ENCODE measurements around the gene GEMIN8.
A peak's percentile ranks its signal among the peaks of the same experiment; 100 is the strongest.

Gene GEMIN8

GRCh38 chrX:14029425-14030173, at the start of gene GEMIN8:
Gene GEMIN8, minus strand, starts transcription at chrX:14029892. Its CDS starts 8,414 bp downstream, at chrX:14021478.
- DNase-seq (ENCODE audit: low read depth, low spot score): peak; percentile 36
- CTCF ChIA-PET: interaction anchor here (1.1 to 2.7 kb wide), 6 partner anchors 9 to 1080 kb away, joined by 3 to 13 read pairs (median 6); no protein-coding TSS in a partner anchor
- no peak for TF ChIP-seq CTCF (IDR thresholded peaks at IDR 0.05; ENCODE audit: insufficient read depth, low read length, missing control alignments)
- POLR2A ChIA-PET: interaction anchor here (0.6 to 1.0 kb wide), 3 partner anchors 150 to 380 kb away, joined by 3 to 5 read pairs (median 3); partner anchors contain the start of genes OFD1 and TRAPPC2
- H3K4me3 ChIP-seq (ENCODE audit: low read depth, low read length): peak within 1 kb of the TSS; percentile 65

GRCh38 chrX:14076639-14077038, 46.9 kb upstream of the GEMIN8 start:
- DNase-seq (ENCODE audit: low read depth, low spot score): no peak
- CTCF ChIA-PET: no interaction called here
- POLR2A ChIA-PET: no interaction called here
- TF ChIP-seq CTCF (IDR thresholded peaks at IDR 0.05; ENCODE audit: insufficient read depth, low read length, missing control alignments): no peak
- H3K4me3 ChIP-seq (ENCODE audit: low read depth, low read length): no peak overlapping the region

- DNase-seq (ENCODE audit: low read depth, low spot score): no peak
- no peak overlapping the region for H3K4me3 ChIP-seq (ENCODE audit: low read depth, low read length)
- TF ChIP-seq CTCF (IDR thresholded peaks at IDR 0.05; ENCODE audit: insufficient read depth, low read length, missing control alignments): no peak
- ChIA-PET CTCF (no interaction called here), POLR2A (no interaction called here)
Observed at GRCh38 chrX:14073556-14073955, 43.9 kb upstream of the GEMIN8 start.

- TF ChIP-seq CTCF (IDR thresholded peaks at IDR 0.05; ENCODE audit: insufficient read depth, low read length, missing control alignments): no peak
- ChIA-PET POLR2A (no interaction called here), CTCF (no interaction called here)
- DNase-seq (ENCODE audit: low read depth, low spot score): no peak
- no peak overlapping the region for H3K4me3 ChIP-seq (ENCODE audit: low read depth, low read length)
Observed at GRCh38 chrX:14073071-14073470, 43.4 kb upstream of the GEMIN8 start.

- CTCF ChIA-PET: no interaction called here
- POLR2A ChIA-PET: no interaction called here
- no peak overlapping the region for H3K4me3 ChIP-seq (ENCODE audit: low read depth, low read length)
- TF ChIP-seq CTCF (IDR thresholded peaks at IDR 0.05; ENCODE audit: insufficient read depth, low read length, missing control alignments): no peak
- DNase-seq (ENCODE audit: low read depth, low spot score): no peak
Observed at GRCh38 chrX:14065800-14066199, 36.1 kb upstream of the GEMIN8 start.

- H3K4me3 ChIP-seq (ENCODE audit: low read depth, low read length): no peak overlapping the region
- TF ChIP-seq CTCF (IDR thresholded peaks at IDR 0.05; ENCODE audit: insufficient read depth, low read length, missing control alignments): no peak
- ChIA-PET CTCF (no interaction called here), POLR2A (no interaction called here)
- DNase-seq (ENCODE audit: low read depth, low spot score): peak; percentile 5
Observed at GRCh38 chrX:14064626-14065432, 35.1 kb upstream of the GEMIN8 start.

Data from AG04449 (cell line).